Kidney epithelial cell (primary cell): ENCODE results near the gene SNX8. TPM values are rescaled to one million over a fixed set of nuclear protein-coding genes. Genes with fewer than 3 reads are reported as not detected.

Experiments used
- DNase-seq: peaks from one replicate; pipeline ENCODE4 v3.0.0-alpha.2; 2010; ENCODE audit warnings: low read depth
- H3K27me3 ChIP-seq: 2 replicates; pipeline ENCODE4 v1.6.0; 2011; ENCODE audit warnings: low read length; ENCODE audit not compliant: control insufficient read depth, insufficient read depth
- H3K36me3 ChIP-seq: 2 replicates; pipeline ENCODE4 v1.5.1; 2011; ENCODE audit warnings: low read length; ENCODE audit not compliant: control insufficient read depth, insufficient read depth
- H3K4me3 ChIP-seq: 2 replicates; pipeline ENCODE4 v1.5.1; 2011; ENCODE audit warnings: low read depth, mild to moderate bottlenecking, control low read depth, low read length
- CTCF ChIP-seq: IDR thresholded peaks from 2 replicates; pipeline ENCODE4 v1.5.1; 2011; ENCODE audit warnings: mild to moderate bottlenecking, moderate library complexity, low read length, control low read depth, inconsistent platforms; ENCODE audit not compliant: insufficient read depth, poor library complexity, severe bottlenecking
- total RNA-seq: library from RNA; depleted of rRNA; stranded (reverse); fragments of >200 nt; gene quantifications from 2 replicates; pipeline ENCODE4 v1.2.3, GENCODE V29; 2015

Gene SNX8
- total RNA-seq, 1 donor from 2014 or later = 47.7 TPM

GRCh38 chr7:2257651-2258050 is 56.6 kb downstream of the SNX8 start:
- no peak for DNase-seq
- TF ChIP-seq CTCF = no peak
- no peak overlapping the region for H3K4me3 ChIP-seq
- no peaks in the 10 kb centered on the region for H3K36me3 ChIP-seq
- no peaks in the 10 kb centered on the region for H3K27me3 ChIP-seq

- H3K36me3 ChIP-seq = no peaks in the 10 kb centered on the region
- H3K27me3 ChIP-seq = no peaks in the 10 kb centered on the region
- H3K4me3 ChIP-seq = no peak overlapping the region
- no peak for TF ChIP-seq CTCF
- no peak for DNase-seq
Observed at GRCh38 chr7:2257046-2257551, 57.1 kb downstream of the SNX8 start.

- Histone ChIP-seq H3K4me3 (no peak overlapping the region), H3K27me3 (no peaks in the 10 kb centered on the region), H3K36me3 (no peaks in the 10 kb centered on the region)
- TF ChIP-seq CTCF = no peak
- DNase-seq = no peak
Observed at GRCh38 chr7:2256306-2257045, 57.8 kb downstream of the SNX8 start.

GRCh38 chr7:2255145-2256139 is 58.8 kb downstream of the SNX8 start:
- no peak for TF ChIP-seq CTCF
- H3K36me3 ChIP-seq = no peaks in the 10 kb centered on the region
- DNase-seq = no peak
- H3K4me3 ChIP-seq = no peak overlapping the region
- H3K27me3 ChIP-seq = no peaks in the 10 kb centered on the region

GRCh38 chr7:2254429-2255144 is 59.7 kb downstream of the SNX8 start:
- H3K27me3 ChIP-seq = no peaks in the 10 kb centered on the region
- TF ChIP-seq CTCF = no peak
- no peak overlapping the region for H3K4me3 ChIP-seq
- no peak for DNase-seq
- H3K36me3 ChIP-seq = no peaks in the 10 kb centered on the region
